GM12891 (cell line): ENCODE results near the gene LZTS2.

ENCODE experiments used
- DNase-seq: peaks from one replicate; pipeline ENCODE4 v3.0.0; 2011; ENCODE audit warnings: low spot score; ENCODE audit not compliant: insufficient read length
- FAIRE-seq: peaks from 2 replicates; lab custom pipeline; 2011; peaks lifted over from hg19 to GRCh38; lab: Jason Lieb, UNC
- PAX5 ChIP-seq: IDR thresholded peaks from 2 replicates; pipeline ENCODE4 v1.6.1; 2011; ENCODE audit warnings: low read length, moderate library complexity, mild to moderate bottlenecking; ENCODE audit not compliant: insufficient read depth, severe bottlenecking
- POLR2A ChIP-seq: IDR thresholded peaks from 2 replicates; pipeline ENCODE4 v1.6.1; 2011; ENCODE audit warnings: low read depth, low read length, control low read depth
- POLR2AphosphoS5 ChIP-seq: IDR thresholded peaks from 2 replicates; pipeline ENCODE4 v1.6.1; 2011; ENCODE audit warnings: low read depth, low read length, control low read depth
- POU2F2 ChIP-seq: IDR thresholded peaks from 2 replicates; pipeline ENCODE4 v1.6.1; 2011; ENCODE audit warnings: low read depth, mild to moderate bottlenecking, control low read depth, low read length, moderate library complexity
- SPI1 ChIP-seq: IDR thresholded peaks from 2 replicates; pipeline ENCODE4 v1.6.1; 2011; ENCODE audit warnings: low read depth, low read length, control low read depth
- TAF1 ChIP-seq: IDR thresholded peaks from 2 replicates; pipeline ENCODE4 v1.6.1; 2011; ENCODE audit warnings: low read depth, low read length, control low read depth

The LZTS2 gene

DNA sequence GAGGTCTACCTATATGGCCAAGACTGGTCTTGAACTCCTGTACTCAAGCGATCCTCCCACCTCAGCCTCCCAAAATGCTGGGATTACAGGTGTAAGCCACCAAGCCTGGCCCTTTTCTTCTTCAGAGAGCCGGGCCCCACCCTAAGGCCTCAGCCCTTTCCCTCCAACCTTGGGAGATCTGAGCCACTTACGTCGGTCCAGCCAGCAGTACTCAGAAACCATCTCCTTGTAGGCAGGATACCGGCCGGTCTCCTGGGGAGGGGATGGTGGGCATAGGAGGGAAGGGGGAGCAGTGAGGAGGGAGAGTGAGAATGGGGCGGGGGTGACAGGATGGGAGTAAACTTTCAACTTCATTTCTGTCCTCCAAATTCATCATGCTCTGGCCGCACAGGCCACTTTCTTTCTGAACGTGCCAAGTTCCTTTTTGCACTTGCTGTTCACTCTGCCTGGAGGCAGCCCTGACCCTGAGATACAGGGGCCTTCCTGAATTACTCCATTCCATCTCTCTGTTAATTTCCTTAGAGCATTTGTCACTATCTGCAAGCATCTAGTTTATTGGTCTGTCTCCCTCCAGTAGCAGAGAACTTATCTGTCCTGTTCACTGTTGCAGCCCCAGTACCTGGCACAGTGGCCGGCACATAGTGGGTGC lies 20.9 kb downstream of the LZTS2 start:
- TF ChIP-seq TAF1 (no peak), POU2F2 (no peak), PAX5 (no peak), POLR2AphosphoS5 (no peak), SPI1 (no peak), POLR2A (no peak)

DNA sequence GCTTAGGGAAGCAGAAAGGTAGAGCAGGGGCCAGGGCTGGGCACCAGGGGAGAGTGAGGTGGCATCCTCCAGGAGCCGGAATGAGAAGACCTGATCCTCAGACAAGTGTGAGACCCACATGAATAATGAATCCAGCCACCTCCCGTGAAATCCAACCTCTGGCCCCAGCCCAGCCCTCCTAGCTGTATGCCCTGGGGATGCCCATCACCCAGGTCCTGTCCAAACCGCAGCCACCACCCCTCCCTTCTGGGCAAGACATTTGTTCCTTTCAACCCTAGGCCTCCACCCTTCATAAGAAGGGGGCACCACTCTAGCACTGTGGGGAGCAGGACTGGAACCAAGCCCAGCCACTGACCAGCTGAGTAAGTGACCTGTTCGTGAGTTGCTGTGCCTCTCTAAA lies 21.6 kb downstream of the LZTS2 start:
- no peak for TF ChIP-seq POU2F2
- no peak for TF ChIP-seq SPI1
- no peak for TF ChIP-seq PAX5
- no peak for TF ChIP-seq TAF1
- no peak for TF ChIP-seq POLR2AphosphoS5
- TF ChIP-seq POLR2A = no peak
- no peak for DNase-seq
- FAIRE-seq = no peak

More for the DNA sequence above, 20.9 kb downstream of the LZTS2 start:
- no peak for FAIRE-seq
- DNase-seq = no peak

DNA sequence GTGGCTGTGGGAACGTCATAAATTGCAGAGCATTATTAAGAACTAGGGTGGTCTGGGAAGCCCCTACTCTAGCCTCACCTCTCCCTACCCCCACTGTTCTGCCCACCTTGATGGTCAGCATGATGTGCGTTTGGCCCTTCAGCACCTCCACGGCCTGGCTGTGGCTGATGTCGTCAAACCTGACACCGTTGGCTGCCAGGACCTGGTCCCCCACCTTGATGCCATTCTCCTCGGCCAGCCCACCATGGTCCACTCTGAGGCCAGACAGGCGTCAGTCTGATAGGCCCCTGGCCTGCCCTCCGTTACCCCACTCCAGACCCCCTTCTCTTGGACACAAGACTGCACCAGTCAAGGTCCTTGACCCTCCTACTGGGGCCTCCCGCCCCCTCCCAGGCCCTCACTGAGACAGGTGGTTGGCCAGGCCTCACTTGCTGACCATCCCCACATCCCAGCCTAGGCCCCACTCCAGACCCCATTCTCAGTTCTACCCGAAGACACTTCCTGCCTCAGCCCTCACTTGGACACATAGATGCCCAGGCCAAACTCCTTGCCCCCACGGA lies 22.2 kb downstream of the LZTS2 start:
- TF ChIP-seq POLR2A (no peak), POU2F2 (no peak), TAF1 (no peak), PAX5 (no peak), SPI1 (no peak), POLR2AphosphoS5 (no peak)
- DNase-seq (no peak), FAIRE-seq (no peak)

DNA sequence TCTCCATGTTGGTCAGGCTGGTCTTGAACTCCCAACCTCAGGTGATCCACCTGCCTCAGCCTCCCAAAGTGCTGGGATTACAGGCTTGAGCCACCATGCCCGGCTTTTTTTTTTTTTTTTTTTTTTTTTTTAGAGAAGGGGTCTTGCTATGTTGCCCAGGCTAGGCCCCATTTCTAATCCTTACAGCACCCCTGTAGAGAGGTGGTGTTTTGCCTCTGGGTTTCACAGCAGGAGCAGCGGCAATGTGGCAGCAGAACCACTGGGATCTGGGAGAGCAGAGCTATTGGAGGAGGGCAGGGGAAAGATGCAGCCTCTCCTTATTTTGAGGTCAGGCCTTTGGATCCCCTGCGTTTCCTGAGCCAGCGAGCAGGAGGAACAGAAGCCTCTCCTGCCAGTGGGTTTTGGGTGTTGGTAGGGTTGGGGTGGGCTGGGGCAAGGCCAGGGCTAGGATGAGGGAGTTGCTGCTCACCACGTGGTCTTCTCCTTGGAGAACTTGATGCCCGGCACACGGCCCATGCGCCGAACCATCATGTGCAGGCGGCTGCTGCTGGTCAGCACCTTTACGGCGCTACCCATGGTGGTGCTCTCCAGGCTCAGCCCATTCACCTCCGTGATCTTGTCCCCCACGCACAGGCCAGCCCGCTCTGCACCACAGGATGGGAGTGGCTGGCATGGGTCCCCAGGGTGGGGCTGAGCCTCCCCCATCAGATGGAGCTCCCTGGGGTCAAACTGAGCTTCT lies 23.5 kb downstream of the LZTS2 start:
- TF ChIP-seq TAF1 (no peak), POLR2AphosphoS5 (no peak), POLR2A (no peak), SPI1 (no peak), POU2F2 (no peak), PAX5 (no peak)
- FAIRE-seq (no peak), DNase-seq (no peak)

DNA sequence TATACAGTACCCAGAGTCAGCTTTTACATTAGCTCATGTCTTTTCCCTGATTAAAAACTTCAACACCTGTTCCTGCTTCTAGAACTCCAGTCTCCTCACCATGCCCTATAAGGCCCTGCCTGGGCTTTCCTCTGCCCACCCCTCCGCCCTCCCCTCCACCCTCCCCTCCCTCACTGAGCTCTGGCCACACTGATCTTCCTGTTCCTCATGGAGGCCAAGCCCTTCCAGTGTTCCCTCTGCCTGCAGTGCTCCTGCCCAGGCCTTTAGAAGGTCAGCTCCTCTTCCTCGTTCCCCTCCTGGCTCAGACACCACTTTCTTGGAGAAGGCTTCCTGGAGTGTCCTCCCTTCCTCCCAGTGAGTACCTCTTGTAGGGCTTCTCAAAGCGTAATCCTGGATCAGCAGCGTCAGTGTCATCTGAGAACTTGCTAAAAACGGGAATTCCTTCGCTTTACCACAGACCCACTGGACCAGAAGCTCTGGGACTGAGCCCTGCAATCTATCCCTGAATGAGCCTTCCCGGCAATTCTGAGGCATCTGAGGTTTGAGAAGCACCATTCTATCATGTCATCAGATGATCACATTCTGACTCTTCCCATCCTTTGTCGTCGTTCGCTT lies 27.6 kb downstream of the LZTS2 start:
- TF ChIP-seq PAX5 (no peak), POLR2A (no peak), POU2F2 (no peak), POLR2AphosphoS5 (no peak), TAF1 (no peak), SPI1 (no peak)
- FAIRE-seq (no peak), DNase-seq (no peak)

DNA sequence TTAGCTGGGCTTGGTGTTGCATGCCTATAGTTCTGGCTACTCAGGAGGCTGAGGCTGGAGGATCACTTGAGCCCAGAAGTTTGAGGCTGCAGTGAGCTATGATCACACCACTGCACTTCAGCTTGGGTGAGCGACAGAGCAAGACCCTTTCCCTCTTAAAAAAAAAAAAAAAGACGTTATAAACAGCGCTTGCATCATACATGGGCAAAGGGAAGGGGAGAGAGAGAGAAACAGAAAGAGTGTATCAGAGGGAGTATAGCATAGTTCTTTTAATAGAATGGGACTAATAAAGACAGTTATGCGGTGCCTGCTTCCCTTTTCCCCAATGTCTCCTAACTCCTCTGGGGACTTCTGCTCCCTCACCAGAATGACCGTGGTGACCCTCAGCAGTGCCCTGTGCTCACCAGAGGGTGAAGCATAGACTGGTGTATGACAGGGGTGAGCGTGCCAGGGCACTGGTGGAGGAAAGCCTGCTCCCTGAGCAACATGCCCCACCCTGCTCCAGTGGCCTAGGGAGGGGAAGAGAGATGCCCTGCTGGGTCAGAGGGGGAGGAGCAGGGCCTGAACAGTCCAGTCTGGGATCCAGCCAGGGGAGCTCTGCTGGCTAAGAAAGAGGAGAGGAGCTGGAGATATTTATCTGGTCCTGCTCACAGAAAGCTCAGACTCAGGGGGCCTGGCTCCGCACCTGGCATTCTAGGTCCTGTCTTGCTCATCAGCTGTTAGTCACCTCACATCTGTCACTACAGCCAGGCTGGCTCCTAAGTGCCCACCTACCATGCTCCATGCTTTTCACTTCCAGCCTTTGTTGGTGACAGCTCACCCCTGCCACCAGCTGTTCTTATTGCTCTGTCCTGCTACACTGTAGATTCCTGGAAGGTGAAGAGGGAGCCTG lies 29.1 kb downstream of the LZTS2 start:
- no peak for TF ChIP-seq POLR2A
- TF ChIP-seq PAX5 = no peak
- TF ChIP-seq POU2F2 = no peak
- no peak for TF ChIP-seq POLR2AphosphoS5
- FAIRE-seq (no peak), DNase-seq (no peak)

DNA sequence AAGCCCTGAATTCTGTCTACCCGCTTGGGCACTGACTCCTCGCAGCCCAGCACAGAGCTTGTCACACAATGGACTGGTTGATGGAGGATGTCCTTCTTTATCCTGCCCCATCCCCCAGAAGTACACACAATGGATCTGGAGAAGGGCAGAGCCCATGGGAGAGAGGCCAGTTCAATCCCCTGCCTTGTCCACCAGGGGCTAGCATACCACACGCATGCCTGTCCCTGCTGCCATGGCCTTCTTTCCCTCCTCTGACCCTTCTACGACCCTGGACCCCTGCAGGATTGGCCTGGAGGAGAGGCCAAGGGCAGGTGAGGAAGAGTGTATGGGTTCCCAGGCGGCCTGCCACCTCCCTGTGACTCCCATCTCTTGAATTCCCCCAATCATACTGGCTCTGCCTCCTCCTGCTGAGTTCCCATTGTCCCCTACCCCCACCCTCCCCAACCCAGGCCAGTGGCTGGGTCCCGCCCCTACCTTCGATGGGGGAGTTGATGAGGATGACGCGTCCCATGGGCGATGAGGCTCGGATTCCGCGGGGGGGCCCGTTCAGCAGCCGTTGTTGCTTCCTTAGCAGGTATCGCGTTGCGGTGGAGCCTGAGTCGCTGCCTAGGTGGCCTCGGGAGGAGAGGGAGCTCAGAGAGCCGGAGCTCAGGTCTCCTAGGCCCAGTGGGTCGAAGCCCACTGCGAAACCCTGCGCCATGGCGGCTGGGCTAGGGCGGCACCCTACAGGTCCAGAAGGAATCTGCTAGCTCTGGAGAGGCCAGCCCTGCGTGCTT lies 30.1 kb downstream of the LZTS2 start:
- no peak for DNase-seq
- FAIRE-seq = no peak
- TF ChIP-seq PAX5 = no peak
- no peak for TF ChIP-seq TAF1
- TF ChIP-seq POU2F2 = no peak
- no peak for TF ChIP-seq POLR2AphosphoS5
- TF ChIP-seq POLR2A = no peak
